ENCODE results near the gene SEMA5B. TPM values are rescaled to one million over a fixed set of nuclear protein-coding genes. Genes with fewer than 3 reads are reported as not detected.

Gene SEMA5B
- total RNA-seq (2014; rRNA removed; shearing (Covaris generic)) = not detected in 2 replicates
- not detected in 2 replicates for polyA plus RNA-seq (2015; cell fraction: cytosol; rRNA removed)
- polyA plus RNA-seq (2015; cell fraction: nucleus; rRNA removed) = 0.07 and 0.10 TPM in 2 replicates

GRCh38 chr3:123027292-123028232 is at the start of gene SEMA5B:
Gene SEMA5B (minus strand): TSS chr3:123027763. CDS start chr3:122961263, 66,500 bp downstream.
- DNase-seq (ENCODE audit: low read depth) = no peak

GRCh38 chr3:123076496-123077418 is 49.2 kb upstream of the SEMA5B start:
- DNase-seq (ENCODE audit: low read depth) = no peak

- DNase-seq (ENCODE audit: low read depth) = no peak
Observed at GRCh38 chr3:123076112-123076495, 48.5 kb upstream of the SEMA5B start.

GRCh38 chr3:123075359-123075758 is 47.8 kb upstream of the SEMA5B start:
- peak; percentile 63 for DNase-seq (ENCODE audit: low read depth)

- DNase-seq (ENCODE audit: low read depth) = no peak
Observed at GRCh38 chr3:123072564-123072963, 45.0 kb upstream of the SEMA5B start.

- no peak for DNase-seq (ENCODE audit: low read depth)
Observed at GRCh38 chr3:123072152-123072551, 44.6 kb upstream of the SEMA5B start.

GRCh38 chr3:123071581-123071980 is 44.0 kb upstream of the SEMA5B start:
- DNase-seq (ENCODE audit: low read depth) = no peak

- no peak for DNase-seq (ENCODE audit: low read depth)
Observed at GRCh38 chr3:123071146-123071545, 43.6 kb upstream of the SEMA5B start.

- DNase-seq (ENCODE audit: low read depth) = no peak
Observed at GRCh38 chr3:123070510-123070909, 42.9 kb upstream of the SEMA5B start.

GRCh38 chr3:123068601-123069381 is 41.2 kb upstream of the SEMA5B start:
- no peak for DNase-seq (ENCODE audit: low read depth)

GRCh38 chr3:123067689-123068600 is 40.4 kb upstream of the SEMA5B start:
- DNase-seq (ENCODE audit: low read depth) = peak; percentile 77

- DNase-seq (ENCODE audit: low read depth) = peak; percentile 94
Observed at GRCh38 chr3:123066896-123067688, 39.5 kb upstream of the SEMA5B start, which contains the start of gene PDIA5. Gene PDIA5 (plus strand): TSS chr3:123067025. CDS start chr3:123067165, 140 bp downstream.

- DNase-seq (ENCODE audit: low read depth) = no peak
Observed at GRCh38 chr3:123066599-123066895, 39.0 kb upstream of the SEMA5B start.

- peak; percentile 95 for DNase-seq (ENCODE audit: low read depth)
Observed at GRCh38 chr3:123064914-123065313, 37.4 kb upstream of the SEMA5B start.

GRCh38 chr3:123064506-123064905 is 36.9 kb upstream of the SEMA5B start:
- DNase-seq (ENCODE audit: low read depth) = no peak

- no peak for DNase-seq (ENCODE audit: low read depth)
Observed at GRCh38 chr3:123063034-123063433, 35.5 kb upstream of the SEMA5B start.

GRCh38 chr3:123061856-123062255 is 34.3 kb upstream of the SEMA5B start:
- no peak for DNase-seq (ENCODE audit: low read depth)

- no peak for DNase-seq (ENCODE audit: low read depth)
Observed at GRCh38 chr3:123060054-123060453, 32.5 kb upstream of the SEMA5B start.

- no peak for DNase-seq (ENCODE audit: low read depth)
Observed at GRCh38 chr3:123058505-123058904, 30.9 kb upstream of the SEMA5B start.

All from HT1080 (cell line).